Coronary artery (tissue), 2 donors: ENCODE data around the gene CDH13.
A peak's percentile ranks its signal among the peaks of the same experiment; 100 is the strongest.

Experiments
- DNase-seq: peaks from one replicate; pipeline ENCODE4 v3.0.0-alpha.2; 2017; ENCODE audit warnings: low spot score
- H3K27ac ChIP-seq, 2 donors: fragments of 200-600 bp; sonication (generic); one replicate each; pipeline ENCODE4 v1.5.1; 2016 to 2019
- H3K4me3 ChIP-seq: fragments of 200-600 bp; sonication (generic); 2 replicates; pipeline ENCODE4 v1.5.1; 2016; ENCODE audit warnings: mild to moderate bottlenecking, moderate library complexity
- TF ChIP-seq, protein P1 (sequence below): fragments of 200-600 bp; sonication (generic); IDR thresholded peaks from one replicate; pipeline ENCODE4 v1.5.1; 2019; ENCODE audit warnings: antibody characterized with exemption

CDH13 gene

GRCh38 chr16:82867485-82867884, 240.7 kb downstream of the CDH13 start:
- TF ChIP-seq, protein P1, sequence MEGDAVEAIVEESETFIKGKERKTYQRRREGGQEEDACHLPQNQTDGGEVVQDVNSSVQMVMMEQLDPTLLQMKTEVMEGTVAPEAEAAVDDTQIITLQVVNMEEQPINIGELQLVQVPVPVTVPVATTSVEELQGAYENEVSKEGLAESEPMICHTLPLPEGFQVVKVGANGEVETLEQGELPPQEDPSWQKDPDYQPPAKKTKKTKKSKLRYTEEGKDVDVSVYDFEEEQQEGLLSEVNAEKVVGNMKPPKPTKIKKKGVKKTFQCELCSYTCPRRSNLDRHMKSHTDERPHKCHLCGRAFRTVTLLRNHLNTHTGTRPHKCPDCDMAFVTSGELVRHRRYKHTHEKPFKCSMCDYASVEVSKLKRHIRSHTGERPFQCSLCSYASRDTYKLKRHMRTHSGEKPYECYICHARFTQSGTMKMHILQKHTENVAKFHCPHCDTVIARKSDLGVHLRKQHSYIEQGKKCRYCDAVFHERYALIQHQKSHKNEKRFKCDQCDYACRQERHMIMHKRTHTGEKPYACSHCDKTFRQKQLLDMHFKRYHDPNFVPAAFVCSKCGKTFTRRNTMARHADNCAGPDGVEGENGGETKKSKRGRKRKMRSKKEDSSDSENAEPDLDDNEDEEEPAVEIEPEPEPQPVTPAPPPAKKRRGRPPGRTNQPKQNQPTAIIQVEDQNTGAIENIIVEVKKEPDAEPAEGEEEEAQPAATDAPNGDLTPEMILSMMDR, result no peak
- peak overlapping the region; percentile 7 for H3K4me3 ChIP-seq
- H3K27ac ChIP-seq, result no peak overlapping the region
- no peak for DNase-seq

GRCh38 chr16:82874271-82874670, 247.5 kb downstream of the CDH13 start:
- Histone ChIP-seq H3K27ac (peak overlapping the region in 1 of 2 donors; percentile 38), H3K4me3 (peak overlapping the region; percentile 44)
- TF ChIP-seq, protein P1, result no peak
- no peak for DNase-seq

- no peak overlapping the region for H3K4me3 ChIP-seq
- DNase-seq, result no peak
- peak overlapping the region in 1 of 2 donors; percentile 38 for H3K27ac ChIP-seq
- TF ChIP-seq, protein P1, result no peak
These were observed 247.9 kb downstream of the CDH13 start for GRCh38 chr16:82874672-82875071.

- TF ChIP-seq, protein P1, result no peak
- no peak for DNase-seq
- Histone ChIP-seq H3K4me3 (no peak overlapping the region), H3K27ac (no peak overlapping the region)
These were observed 250.2 kb downstream of the CDH13 start for GRCh38 chr16:82876951-82877350.

DNA sequence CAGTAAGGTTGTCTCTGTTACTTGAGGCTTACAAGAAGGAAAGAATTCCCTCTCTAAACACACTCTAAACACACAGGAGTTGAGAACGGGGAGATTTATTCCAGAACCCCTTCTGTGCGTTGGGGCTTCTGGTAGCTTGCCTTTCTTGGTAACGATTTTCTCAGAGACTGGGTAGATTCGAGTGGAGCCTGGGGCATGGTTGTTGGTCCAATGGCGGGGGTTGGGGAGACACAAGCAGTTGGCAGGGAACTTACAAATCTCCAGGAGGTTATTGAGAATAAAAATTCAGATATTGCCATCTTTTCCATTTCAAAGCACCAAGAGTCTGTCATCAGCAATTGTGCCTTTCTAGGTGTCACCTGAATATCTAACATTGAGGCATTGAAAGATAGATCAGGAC, 251.7 kb downstream of the CDH13 start:
- Histone ChIP-seq H3K4me3 (no peak overlapping the region), H3K27ac (no peak overlapping the region)
- TF ChIP-seq, protein P1, result no peak
- DNase-seq, result no peak

DNA sequence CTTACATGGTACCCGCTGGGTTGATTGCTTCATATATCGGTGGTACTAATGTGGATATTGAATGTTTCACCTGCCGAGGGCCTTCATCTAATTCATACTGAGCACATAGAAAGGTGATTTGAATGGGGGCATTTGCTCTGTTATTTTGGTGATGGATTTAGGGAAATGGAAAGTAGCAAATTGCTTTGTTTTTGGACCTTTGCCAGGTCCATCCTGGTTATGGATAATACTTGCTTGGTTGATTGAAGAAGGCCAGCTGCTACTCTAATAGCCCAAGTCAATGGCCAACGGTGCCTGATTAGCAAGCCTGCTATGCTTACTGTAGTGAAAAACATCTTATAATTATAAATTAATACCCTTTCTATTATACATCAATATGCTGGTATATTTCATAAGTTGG, 253.6 kb downstream of the CDH13 start:
- no peak for DNase-seq
- TF ChIP-seq, protein P1, result no peak
- no peak overlapping the region for H3K27ac ChIP-seq

GRCh38 chr16:82881516-82881915, 254.7 kb downstream of the CDH13 start:
- Histone ChIP-seq H3K4me3 (no peak overlapping the region), H3K27ac (no peak overlapping the region)
- DNase-seq, result no peak
- TF ChIP-seq, protein P1, result no peak

More for the DNA sequence above, 253.6 kb downstream of the CDH13 start:
- no peak overlapping the region for H3K4me3 ChIP-seq
